Measurements from ENCODE around the gene RETREG2. TPM values are rescaled to one million over a fixed set of nuclear protein-coding genes. Genes with fewer than 3 reads are reported as not detected.

Gene RETREG2
- total and polyA plus RNA-seq, 2 experiments from 2014 or later = 13.2 to 41.8 TPM

GRCh38 chr2:219234331-219234730 lies 56.3 kb downstream of the RETREG2 start (continued):
- TF ChIP-seq CTCF (conservative IDR thresholded peaks at IDR 0.05; ENCODE audit: low read depth in 2 of 2) (no peak), EZH2phosphoT487 (IDR thresholded peaks at IDR 0.05; ENCODE audit: unreplicated experiment) (no peak), CREB1 (CRISPR knock-in tag; IDR thresholded peaks at IDR 0.05; ENCODE audit: low read depth) (no peak), EZH2 (IDR thresholded peaks at IDR 0.05; ENCODE audit: low read depth, unreplicated experiment) (no peak), ZNF331 (CRISPR knock-in tag; IDR thresholded peaks at IDR 0.05; ENCODE audit: low read depth) (no peak), ETS1 (IDR thresholded peaks at IDR 0.05) (no peak), NANOG (IDR thresholded peaks at IDR 0.05; ENCODE audit: borderline replicate concordance) (no peak)

Other genes with a start within 250 kb of the RETREG2 start
- 0.43 and 0.56 TPM in 2 replicates for gene CDK5R2, start 218.6 kb upstream of the RETREG2 start, total RNA-seq (2014; rRNA removed; shearing (Covaris generic))
- gene CDK5R2, start 218.6 kb upstream of the RETREG2 start, polyA plus RNA-seq (2016; fragmentation: Nextera tagmentation; extraction: Ambion mirVana) = 0.19 TPM in 1 of 2 replicates, not detected in the other
- not detected in 2 replicates for gene FEV, start 193.1 kb upstream of the RETREG2 start, total RNA-seq (2014; rRNA removed; shearing (Covaris generic))
- not detected in 2 replicates for gene FEV, start 193.1 kb upstream of the RETREG2 start, polyA plus RNA-seq (2016; fragmentation: Nextera tagmentation; extraction: Ambion mirVana)
- not detected in 2 replicates for gene CRYBA2, start 184.9 kb upstream of the RETREG2 start, total RNA-seq (2014; rRNA removed; shearing (Covaris generic))
- not detected in 2 replicates for gene CRYBA2, start 184.9 kb upstream of the RETREG2 start, polyA plus RNA-seq (2016; fragmentation: Nextera tagmentation; extraction: Ambion mirVana)
- 0.23 and 0.38 TPM in 2 replicates for gene CFAP65, start 136.8 kb upstream of the RETREG2 start, total RNA-seq (2014; rRNA removed; shearing (Covaris generic))
- gene CFAP65, start 136.8 kb upstream of the RETREG2 start, polyA plus RNA-seq (2016; fragmentation: Nextera tagmentation; extraction: Ambion mirVana) = 0.37 and 0.74 TPM in 2 replicates
- gene IHH, start 117.4 kb upstream of the RETREG2 start, total RNA-seq (2014; rRNA removed; shearing (Covaris generic)) = not detected in 2 replicates
- not detected in 2 replicates for gene IHH, start 117.4 kb upstream of the RETREG2 start, polyA plus RNA-seq (2016; fragmentation: Nextera tagmentation; extraction: Ambion mirVana)
- 25.2 and 30.6 TPM in 2 replicates for gene NHEJ1, start 17.5 kb upstream of the RETREG2 start, total RNA-seq (2014; rRNA removed; shearing (Covaris generic))
- 16.5 and 19.6 TPM in 2 replicates for gene NHEJ1, start 17.5 kb upstream of the RETREG2 start, polyA plus RNA-seq (2016; fragmentation: Nextera tagmentation; extraction: Ambion mirVana)
- gene SLC23A3, start 8.2 kb upstream of the RETREG2 start, total RNA-seq (2014; rRNA removed; shearing (Covaris generic)) = 0.73 TPM in 1 of 2 replicates, not detected in the other
- 0.10 and 0.26 TPM in 2 replicates for gene SLC23A3, start 8.2 kb upstream of the RETREG2 start, polyA plus RNA-seq (2016; fragmentation: Nextera tagmentation; extraction: Ambion mirVana)
- 18.2 and 22.8 TPM in 2 replicates for gene CNPPD1, start 1.4 kb upstream of the RETREG2 start, total RNA-seq (2014; rRNA removed; shearing (Covaris generic))
- 17.4 and 18.0 TPM in 2 replicates for gene CNPPD1, start 1.4 kb upstream of the RETREG2 start, polyA plus RNA-seq (2016; fragmentation: Nextera tagmentation; extraction: Ambion mirVana)
- 21.5 and 30.0 TPM in 2 replicates for gene ZFAND2B, start 28.5 kb downstream of the RETREG2 start, total RNA-seq (2014; rRNA removed; shearing (Covaris generic))
- gene ZFAND2B, start 28.5 kb downstream of the RETREG2 start, polyA plus RNA-seq (2016; fragmentation: Nextera tagmentation; extraction: Ambion mirVana) = 13.1 and 16.3 TPM in 2 replicates
- 35.1 and 43.6 TPM in 2 replicates for gene ABCB6, start 40.7 kb downstream of the RETREG2 start, total RNA-seq (2014; rRNA removed; shearing (Covaris generic))
- 26.2 and 29.8 TPM in 2 replicates for gene ABCB6, start 40.7 kb downstream of the RETREG2 start, polyA plus RNA-seq (2016; fragmentation: Nextera tagmentation; extraction: Ambion mirVana)
- gene ATG9A, start 51.4 kb downstream of the RETREG2 start, total RNA-seq (2014; rRNA removed; shearing (Covaris generic)) = 54.2 and 62.7 TPM in 2 replicates
- gene ATG9A, start 51.4 kb downstream of the RETREG2 start, polyA plus RNA-seq (2016; fragmentation: Nextera tagmentation; extraction: Ambion mirVana) = 18.0 and 20.7 TPM in 2 replicates
- gene ANKZF1, start 51.5 kb downstream of the RETREG2 start, total RNA-seq (2014; rRNA removed; shearing (Covaris generic)) = 51.2 and 61.9 TPM in 2 replicates
- gene ANKZF1, start 51.5 kb downstream of the RETREG2 start, polyA plus RNA-seq (2016; fragmentation: Nextera tagmentation; extraction: Ambion mirVana) = 29.9 TPM in 2 replicates
- 5.4 and 5.6 TPM in 2 replicates for gene GLB1L, start 67.2 kb downstream of the RETREG2 start, total RNA-seq (2014; rRNA removed; shearing (Covaris generic))
- 1.7 TPM in 2 replicates for gene GLB1L, start 67.2 kb downstream of the RETREG2 start, polyA plus RNA-seq (2016; fragmentation: Nextera tagmentation; extraction: Ambion mirVana)
- 12.1 and 17.0 TPM in 2 replicates for gene STK16, start 67.2 kb downstream of the RETREG2 start, total RNA-seq (2014; rRNA removed; shearing (Covaris generic))
- gene STK16, start 67.2 kb downstream of the RETREG2 start, polyA plus RNA-seq (2016; fragmentation: Nextera tagmentation; extraction: Ambion mirVana) = 3.1 and 3.4 TPM in 2 replicates
- gene TUBA4B, start 75.0 kb downstream of the RETREG2 start, total RNA-seq (2014; rRNA removed; shearing (Covaris generic)) = 0.14 TPM in 1 of 2 replicates, not detected in the other
- gene TUBA4B, start 75.0 kb downstream of the RETREG2 start, polyA plus RNA-seq (2016; fragmentation: Nextera tagmentation; extraction: Ambion mirVana) = 0.17 TPM in 1 of 2 replicates, not detected in the other
- gene TUBA4A, start 75.6 kb downstream of the RETREG2 start, total RNA-seq (2014; rRNA removed; shearing (Covaris generic)) = 77.7 and 89.6 TPM in 2 replicates
- 43.3 and 44.3 TPM in 2 replicates for gene TUBA4A, start 75.6 kb downstream of the RETREG2 start, polyA plus RNA-seq (2016; fragmentation: Nextera tagmentation; extraction: Ambion mirVana)
- gene DNAJB2, start 101.1 kb downstream of the RETREG2 start, total RNA-seq (2014; rRNA removed; shearing (Covaris generic)) = 25.5 and 25.9 TPM in 2 replicates
- gene DNAJB2, start 101.1 kb downstream of the RETREG2 start, polyA plus RNA-seq (2016; fragmentation: Nextera tagmentation; extraction: Ambion mirVana) = 6.4 and 9.0 TPM in 2 replicates
- 18.8 and 22.1 TPM in 2 replicates for gene PTPRN, start 131.1 kb downstream of the RETREG2 start, total RNA-seq (2014; rRNA removed; shearing (Covaris generic))
- 4.8 and 5.1 TPM in 2 replicates for gene PTPRN, start 131.1 kb downstream of the RETREG2 start, polyA plus RNA-seq (2016; fragmentation: Nextera tagmentation; extraction: Ambion mirVana)
- not detected in 2 replicates for gene RESP18, start 154.5 kb downstream of the RETREG2 start, total RNA-seq (2014; rRNA removed; shearing (Covaris generic))
- not detected in 2 replicates for gene RESP18, start 154.5 kb downstream of the RETREG2 start, polyA plus RNA-seq (2016; fragmentation: Nextera tagmentation; extraction: Ambion mirVana)
- gene DNPEP, start 209.6 kb downstream of the RETREG2 start, total RNA-seq (2014; rRNA removed; shearing (Covaris generic)) = 58.8 and 67.9 TPM in 2 replicates
- gene DNPEP, start 209.6 kb downstream of the RETREG2 start, polyA plus RNA-seq (2016; fragmentation: Nextera tagmentation; extraction: Ambion mirVana) = 44.9 and 49.2 TPM in 2 replicates
- 2.0 and 6.1 TPM in 2 replicates for gene DES, start 240.1 kb downstream of the RETREG2 start, total RNA-seq (2014; rRNA removed; shearing (Covaris generic))
- 1.0 and 1.3 TPM in 2 replicates for gene DES, start 240.1 kb downstream of the RETREG2 start, polyA plus RNA-seq (2016; fragmentation: Nextera tagmentation; extraction: Ambion mirVana)

All from GM23338 (cell line).